PC-3 (cell line): ENCODE data around the gene FAM43B. TPM values are rescaled to one million over a fixed set of nuclear protein-coding genes. Genes with fewer than 3 reads are reported as not detected.

Source experiments
- ATAC-seq: fragments of 200-7000 bp; cut with Tn5 transposase; 2 replicates; pipeline ENCODE4 v1.9.1; 2020; ENCODE audit warnings: mild to moderate bottlenecking, moderate library complexity
- BruUV-seq: library from RNA; stranded (reverse); fragments of 400-500 nt; replicated peaks from 2 replicates; lab custom pipeline; 2021; lab: Mats Ljungman, UMichigan
- CTCF ChIA-PET: fragments of 300-600 bp; sonication (Branson Sonifier 250); formaldehyde crosslinking; loops from one replicate; lab custom pipeline; 2022; ENCODE audit warnings: antibody characterized with exemption; lab: Charles Lee
- POLR2A ChIA-PET: fragments of 300-600 bp; sonication (Branson Sonifier 250); formaldehyde crosslinking; loops from one replicate; lab custom pipeline; 2022; ENCODE audit warnings: antibody characterized with exemption; ENCODE audit not compliant: unreplicated experiment; lab: Charles Lee
- DNase-seq: peaks from one replicate; pipeline ENCODE4 v3.0.0-alpha.2; 2015
- H2AFZ ChIP-seq: fragments of 300-600 bp; sonication (generic); 2 replicates; pipeline ENCODE4 v1.6.0; 2016; ENCODE audit warnings: antibody characterized with exemption, low read length
- H3F3A ChIP-seq: fragments of 300-600 bp; sonication (generic); one replicate; pipeline ENCODE4 v1.6.0; 2017; ENCODE audit warnings: antibody characterized with exemption, low read length, control low read depth, mild to moderate bottlenecking; ENCODE audit not compliant: unreplicated experiment
- H3K27ac ChIP-seq: fragments of 300-600 bp; sonication (generic); 2 replicates; pipeline ENCODE4 v1.5.1; 2016; ENCODE audit warnings: mild to moderate bottlenecking, low read length
- H3K27me3 ChIP-seq: fragments of 300-600 bp; sonication (generic); 2 replicates; pipeline ENCODE4 v1.6.1; 2016; ENCODE audit warnings: low read length, mixed read lengths
- H3K36me3 ChIP-seq: fragments of 300-600 bp; sonication (generic); 2 replicates; pipeline ENCODE4 v1.6.1; 2016; ENCODE audit warnings: low read depth, mixed run types, low read length, mixed read lengths
- H3K4me1 ChIP-seq: fragments of 300-600 bp; sonication (generic); 2 replicates; pipeline ENCODE4 v1.5.1; 2016; ENCODE audit warnings: low read length; ENCODE audit not compliant: insufficient read depth
- H3K4me2 ChIP-seq: fragments of 300-600 bp; sonication (generic); 2 replicates; pipeline ENCODE4 v1.6.0; 2016; ENCODE audit warnings: low read length
- H3K4me3 ChIP-seq: fragments of 300-600 bp; sonication (generic); 2 replicates; pipeline ENCODE4 v1.5.1; 2016; ENCODE audit warnings: mild to moderate bottlenecking, low read length, mixed read lengths
- H3K79me2 ChIP-seq: fragments of 300-600 bp; sonication (generic); 2 replicates; pipeline ENCODE4 v1.6.1; 2017; ENCODE audit warnings: low read length, mixed read lengths
- H3K9ac ChIP-seq: fragments of 300-600 bp; sonication (generic); 2 replicates; pipeline ENCODE4 v1.6.0; 2016; ENCODE audit warnings: mild to moderate bottlenecking, low read length
- H3K9me2 ChIP-seq: fragments of 300-600 bp; sonication (generic); replicated peaks from 2 replicates; pipeline ENCODE4 v1.6.1; 2016; ENCODE audit warnings: mixed run types, low read length, mixed read lengths
- H3K9me3 ChIP-seq: fragments of 300-600 bp; sonication (generic); 2 replicates; pipeline ENCODE4 v1.6.1; 2016; ENCODE audit warnings: low read length, mixed read lengths
- H4K20me1 ChIP-seq: fragments of 300-600 bp; sonication (generic); 2 replicates; pipeline ENCODE4 v1.6.1; 2016; ENCODE audit warnings: low read length, mixed read lengths
- EZH2 ChIP-seq: fragments of 300-600 bp; sonication (generic); IDR thresholded peaks from one replicate; pipeline ENCODE4 v1.6.1; 2017; ENCODE audit warnings: antibody characterized with exemption, mild to moderate bottlenecking, low read length; ENCODE audit not compliant: unreplicated experiment
- EZH2phosphoT487 ChIP-seq: fragments of 300-600 bp; sonication (generic); IDR thresholded peaks from 2 replicates; pipeline ENCODE4 v1.6.1; 2018; ENCODE audit warnings: mild to moderate bottlenecking, antibody characterized with exemption, low read length, borderline replicate concordance
- intact Hi-C: fragments of 100-400 bp; cut with micrococcal nuclease; formaldehyde crosslinking; loops from 2 replicates; pipeline ENCODE4 v1.9.0; 2023
- total RNA-seq: library from RNA; depleted of rRNA; stranded (reverse); fragments of >200 nt; gene quantifications from 2 replicates; pipeline ENCODE4 v1.2.3, GENCODE V29; 2014
- TF ChIP-seq, protein P1 (sequence below): fragments of 300-600 bp; sonication (generic); conservative IDR thresholded peaks from 2 replicates; pipeline ENCODE4 v1.5.1; 2017; ENCODE audit warnings: antibody characterized with exemption, low read depth, mild to moderate bottlenecking, low read length

The FAM43B gene
- total RNA-seq, 1 experiment from 2014 or later, result 0.11 TPM

DNA sequence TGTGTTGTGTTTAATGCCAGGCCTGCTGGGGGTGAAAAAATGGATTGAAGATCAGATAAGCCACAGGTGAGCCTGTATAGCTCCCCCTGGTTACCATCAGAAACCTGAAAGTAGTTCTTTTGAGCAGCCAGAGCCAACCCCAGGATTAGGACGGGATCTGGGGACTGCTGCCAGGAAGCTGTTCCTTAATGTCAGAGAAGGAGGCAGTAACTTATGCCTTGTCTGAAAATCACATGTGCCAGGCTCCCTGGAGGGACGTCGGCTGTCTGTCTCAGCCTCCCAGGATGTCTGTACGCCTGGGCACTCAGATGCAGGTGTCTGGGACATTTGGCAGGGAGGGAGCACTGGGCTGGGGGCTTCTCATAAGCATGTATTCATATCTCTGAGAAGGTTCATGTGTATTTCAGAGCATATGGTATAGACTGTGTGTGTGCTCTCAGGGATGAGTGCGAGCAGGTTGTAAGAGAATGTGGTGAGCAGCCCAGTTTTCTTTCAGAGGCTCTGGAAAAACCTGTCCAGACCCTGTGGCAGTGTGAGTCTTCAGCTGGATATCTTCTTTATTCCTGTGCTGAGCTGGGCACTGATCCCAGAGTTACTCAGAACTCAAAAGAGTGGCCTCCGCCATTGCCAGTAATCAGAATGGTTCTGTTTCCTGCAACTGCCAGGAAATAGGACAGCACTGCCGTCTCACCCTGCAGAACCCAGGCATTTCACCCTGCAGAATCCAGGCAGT, 2.8 kb downstream of the FAM43B start:
- H2AFZ ChIP-seq, result no peak overlapping the region
- no peaks in the 10 kb centered on the region for H3K9me2 ChIP-seq
- H3K79me2 ChIP-seq, result no peaks in the 10 kb centered on the region
- BruUV-seq, result no TSS peak
- H3K9me3 ChIP-seq, result no peaks in the 10 kb centered on the region
- ChIA-PET CTCF (no interaction called here), POLR2A (no interaction called here)
- H3K4me2 ChIP-seq, result no peak overlapping the region
- no peaks in the 10 kb centered on the region; the same call in 1 of the 2 replicates for H3K4me1 ChIP-seq
- no peaks in the 10 kb centered on the region for H3F3A ChIP-seq
- TF ChIP-seq EZH2phosphoT487 (no peak), EZH2 (no peak)
- TF ChIP-seq, protein P1, sequence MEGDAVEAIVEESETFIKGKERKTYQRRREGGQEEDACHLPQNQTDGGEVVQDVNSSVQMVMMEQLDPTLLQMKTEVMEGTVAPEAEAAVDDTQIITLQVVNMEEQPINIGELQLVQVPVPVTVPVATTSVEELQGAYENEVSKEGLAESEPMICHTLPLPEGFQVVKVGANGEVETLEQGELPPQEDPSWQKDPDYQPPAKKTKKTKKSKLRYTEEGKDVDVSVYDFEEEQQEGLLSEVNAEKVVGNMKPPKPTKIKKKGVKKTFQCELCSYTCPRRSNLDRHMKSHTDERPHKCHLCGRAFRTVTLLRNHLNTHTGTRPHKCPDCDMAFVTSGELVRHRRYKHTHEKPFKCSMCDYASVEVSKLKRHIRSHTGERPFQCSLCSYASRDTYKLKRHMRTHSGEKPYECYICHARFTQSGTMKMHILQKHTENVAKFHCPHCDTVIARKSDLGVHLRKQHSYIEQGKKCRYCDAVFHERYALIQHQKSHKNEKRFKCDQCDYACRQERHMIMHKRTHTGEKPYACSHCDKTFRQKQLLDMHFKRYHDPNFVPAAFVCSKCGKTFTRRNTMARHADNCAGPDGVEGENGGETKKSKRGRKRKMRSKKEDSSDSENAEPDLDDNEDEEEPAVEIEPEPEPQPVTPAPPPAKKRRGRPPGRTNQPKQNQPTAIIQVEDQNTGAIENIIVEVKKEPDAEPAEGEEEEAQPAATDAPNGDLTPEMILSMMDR, result no peak
- H3K27me3 ChIP-seq, result peaks cover 17% of the 10 kb centered on the region
- no peaks in the 10 kb centered on the region for H4K20me1 ChIP-seq
- intact Hi-C loops, result no loop called here
- H3K36me3 ChIP-seq, result no peaks in the 10 kb centered on the region
- no peak overlapping the region for H3K4me3 ChIP-seq
- DNase-seq (peak; percentile 26), ATAC-seq (peak; percentile 13; the same call in 1 of the 2 replicates)
- H3K27ac ChIP-seq, result no peak overlapping the region
- H3K9ac ChIP-seq, result no peak overlapping the region

DNA sequence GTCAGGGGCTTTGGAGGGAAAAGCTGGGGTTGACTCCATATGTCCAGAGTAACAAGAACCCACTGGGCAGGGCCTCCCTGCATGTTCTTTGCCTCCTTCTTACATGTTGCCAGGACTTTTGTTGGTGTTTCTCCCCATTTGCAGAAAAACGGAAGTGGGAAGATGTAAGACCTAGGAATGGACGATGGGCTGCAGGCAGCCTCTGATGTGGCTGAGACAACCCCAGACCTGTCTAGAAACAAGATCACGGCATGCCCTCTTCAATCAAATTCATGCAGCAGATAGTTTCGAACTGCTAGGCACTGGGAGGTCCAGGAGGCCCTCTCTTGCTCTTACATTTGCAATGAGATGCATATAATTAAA, 3.4 kb downstream of the FAM43B start:
- H3K79me2 ChIP-seq, result no peaks in the 10 kb centered on the region
- no TSS peak for BruUV-seq
- H3K4me2 ChIP-seq, result no peak overlapping the region
- H3F3A ChIP-seq, result no peaks in the 10 kb centered on the region
- no peaks in the 10 kb centered on the region for H3K36me3 ChIP-seq
- ATAC-seq (no peak), DNase-seq (no peak)
- no peak overlapping the region for H3K4me3 ChIP-seq
- H3K27me3 ChIP-seq, result peaks cover 17% of the 10 kb centered on the region
- intact Hi-C loops, result no loop called here
- H3K27ac ChIP-seq, result no peak overlapping the region
- H3K9me3 ChIP-seq, result no peaks in the 10 kb centered on the region
- no peak overlapping the region for H2AFZ ChIP-seq
- CTCF ChIA-PET, result no interaction called here
- no peak overlapping the region for H3K9ac ChIP-seq
- TF ChIP-seq EZH2phosphoT487, result no peak
- TF ChIP-seq, protein P1, result no peak
- TF ChIP-seq EZH2, result no peak
- H3K4me1 ChIP-seq, result no peaks in the 10 kb centered on the region; the same call in 1 of the 2 replicates
- POLR2A ChIA-PET, result no interaction called here
- no peaks in the 10 kb centered on the region for H3K9me2 ChIP-seq
- no peaks in the 10 kb centered on the region for H4K20me1 ChIP-seq

DNA sequence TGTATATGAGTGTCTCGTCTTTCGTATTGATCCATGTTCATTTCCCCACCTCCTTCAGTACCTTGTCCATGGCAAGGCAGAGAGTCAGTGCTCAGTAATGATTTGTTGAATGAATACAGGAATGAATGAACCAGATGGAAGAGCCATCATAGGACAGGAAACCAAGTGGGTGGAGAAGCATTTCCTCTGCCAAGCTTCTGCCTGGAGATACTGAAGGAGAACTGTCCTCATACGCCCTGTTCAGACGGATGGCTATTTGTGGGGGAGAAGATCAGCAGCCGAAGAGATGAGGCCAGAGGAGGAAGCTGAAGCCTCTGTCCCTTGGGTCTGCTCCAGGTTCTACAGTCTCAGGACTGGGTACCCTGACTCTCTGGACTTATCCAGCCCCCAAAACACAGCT, 5.8 kb downstream of the FAM43B start:
- no peak overlapping the region for H3K4me2 ChIP-seq
- no peak for ATAC-seq
- no peaks in the 10 kb centered on the region for H3K79me2 ChIP-seq
- peaks cover 1% of the 10 kb centered on the region for H3K27me3 ChIP-seq
- ChIA-PET POLR2A (no interaction called here), CTCF (no interaction called here)
- no peaks in the 10 kb centered on the region for H3K36me3 ChIP-seq
- no peak overlapping the region for H3K9ac ChIP-seq
- H4K20me1 ChIP-seq, result no peaks in the 10 kb centered on the region
- TF ChIP-seq EZH2 (no peak), EZH2phosphoT487 (no peak)
- TF ChIP-seq, protein P1, result no peak
- H3K4me1 ChIP-seq, result no peaks in the 10 kb centered on the region
- no peaks in the 10 kb centered on the region for H3F3A ChIP-seq
- no peaks in the 10 kb centered on the region for H3K9me3 ChIP-seq
- H3K4me3 ChIP-seq, result no peak overlapping the region
- BruUV-seq, result no TSS peak
- intact Hi-C loops, result no loop called here
- no peak for DNase-seq
- H2AFZ ChIP-seq, result no peak overlapping the region
- no peaks in the 10 kb centered on the region for H3K9me2 ChIP-seq
- no peak overlapping the region for H3K27ac ChIP-seq
